CD4-positive, CD25-positive, alpha-beta regulatory T cell (primary cell): ENCODE results near the gene BLVRB. TPM values are rescaled to one million over a fixed set of nuclear protein-coding genes. Genes with fewer than 3 reads are reported as not detected.

Source experiments
- ATAC-seq, 2 donors: fragments of 150-1000 bp; cut with Tn5 transposase; one replicate each; pipeline ENCODE4 v1.10.0; 2021; ENCODE audit warnings: low read depth in 2 of 2, moderate number of reproducible peaks in 2 of 2, moderate library complexity in 1 of 2
- DNase-seq, 3 donors: peaks; one replicate each; pipeline versions ENCODE4 v3.0.0 to v3.0.0-alpha.2; 2012 to 2022; ENCODE audit warnings: mixed read lengths in 1 of 3
- H3K27ac ChIP-seq: one replicate; pipeline ENCODE4 v1.7.0; 2013; ENCODE audit warnings: mild to moderate bottlenecking, low read length; ENCODE audit not compliant: insufficient read depth, poor library complexity, severe bottlenecking
- H3K27me3 ChIP-seq: one replicate; pipeline ENCODE4 v1.7.0; 2013; ENCODE audit warnings: low read length; ENCODE audit not compliant: control insufficient read depth, insufficient read depth
- H3K36me3 ChIP-seq: one replicate; pipeline ENCODE4 v1.7.0; 2013; ENCODE audit warnings: mild to moderate bottlenecking, low read length, moderate library complexity; ENCODE audit not compliant: control insufficient read depth, insufficient read depth
- H3K4me1 ChIP-seq: 2 replicates; pipeline ENCODE4 v1.7.0; 2013; ENCODE audit warnings: mild to moderate bottlenecking, low read length; ENCODE audit not compliant: insufficient read depth, control insufficient read depth, poor library complexity, severe bottlenecking
- H3K4me3 ChIP-seq: one replicate; pipeline ENCODE4 v1.7.0; 2013; ENCODE audit warnings: low read depth, mild to moderate bottlenecking, low read length, moderate library complexity
- H3K9me3 ChIP-seq, 2 experiments: 1 replicate in 1 of 2; 2 replicates in 1 of 2; pipeline ENCODE4 v1.7.0; 2013; ENCODE audit warnings: low read length in 2 of 2, mild to moderate bottlenecking in 1 of 2, moderate library complexity in 1 of 2; ENCODE audit not compliant: control insufficient read depth in 2 of 2
- H3K27ac Mint-ChIP-seq, 3 donors: one replicate each; pipeline ENCODE4 v1.8.0; 2020 to 2022; ENCODE audit warnings: mild to moderate bottlenecking in 3 of 3, mixed read lengths in 3 of 3, moderate library complexity in 2 of 3
- H3K27me3 Mint-ChIP-seq: one replicate; pipeline ENCODE4 v1.8.0; 2022; ENCODE audit warnings: mild to moderate bottlenecking, mixed read lengths
- H3K36me3 Mint-ChIP-seq: one replicate; pipeline ENCODE4 v1.8.0; 2020; ENCODE audit warnings: mixed read lengths
- H3K4me1 Mint-ChIP-seq, 4 donors: one replicate each; pipeline ENCODE4 v1.8.0; 2020 to 2022; ENCODE audit warnings: mixed read lengths in 4 of 4, mild to moderate bottlenecking in 1 of 4
- H3K4me3 Mint-ChIP-seq, 4 donors: one replicate each; pipeline ENCODE4 v1.8.0; 2020 to 2022; ENCODE audit warnings: mild to moderate bottlenecking in 4 of 4, mixed read lengths in 4 of 4, moderate library complexity in 3 of 4
- H3K9me3 Mint-ChIP-seq, 7 donors: one replicate each; pipeline ENCODE4 v1.8.0; 2020 to 2022; ENCODE audit warnings: mixed read lengths in 7 of 7, mild to moderate bottlenecking in 3 of 7, moderate library complexity in 2 of 7
- polyA plus RNA-seq, 4 donors: library from polyadenylated mRNA; unstranded; fragments of 300-500 nt; fragmentation: Illumina TruSeq; gene quantifications; one replicate each; pipeline ENCODE4 v1.2.3, GENCODE V29; 2021
- total RNA-seq: library from RNA; stranded (reverse); gene quantifications from one replicate; pipeline ENCODE4 v1.2.3, GENCODE V29; 2022

BLVRB gene
- total RNA-seq (6.2 TPM), polyA plus RNA-seq (10 to 100 TPM; 19.1 to 48.6 (median 24.1) TPM)

GRCh38 chr19:40465557-40466218 lies at the start of gene BLVRB:
Gene BLVRB (minus strand): TSS chr19:40465745. CDS start chr19:40465688, 57 bp downstream.
- H3K36me3 ChIP-seq = no peaks in the 10 kb centered on the region
- peaks cover 0 to 30% (median 13%) of the 10 kb centered on the region in 4 donors for H3K4me1 Mint-ChIP-seq
- ATAC-seq (peak; percentile 88 to 91), DNase-seq (peak; percentile 99 to 100 (median 99))
- peak within 1 kb of the TSS; percentile 67 for H3K27ac ChIP-seq
- peak within 1 kb of the TSS; percentile 19 to 86 (median 82) for H3K4me3 Mint-ChIP-seq
- no peaks in the 10 kb centered on the region for H3K9me3 Mint-ChIP-seq
- peaks cover 16% of the 10 kb centered on the region for H3K27me3 Mint-ChIP-seq
- no peaks in the 10 kb centered on the region for H3K9me3 ChIP-seq
- H3K4me3 ChIP-seq = peak within 1 kb of the TSS; percentile 86
- H3K36me3 Mint-ChIP-seq = no peaks in the 10 kb centered on the region
- peaks cover 28% of the 10 kb centered on the region for H3K4me1 ChIP-seq
- H3K27me3 ChIP-seq = peaks cover 7% of the 10 kb centered on the region
- peak within 1 kb of the TSS; percentile 48 to 93 (median 92) for H3K27ac Mint-ChIP-seq

- ATAC-seq (no peak), DNase-seq (no peak)
- Histone ChIP-seq H3K36me3 (no peaks in the 10 kb centered on the region), H3K4me3 (no peak overlapping the region), H3K4me1 (no peaks in the 10 kb centered on the region), H3K27me3 (peaks cover 10% of the 10 kb centered on the region), H3K9me3 (no peaks in the 10 kb centered on the region), H3K27ac (no peak overlapping the region)
- Mint-ChIP-seq H3K27ac (peak overlapping the region in 1 of 3 donors; percentile 83), H3K27me3 (peaks cover 32% of the 10 kb centered on the region), H3K9me3 (peaks cover 0 to under 1% (median 0%) of the 10 kb centered on the region in 7 donors), H3K36me3 (no peaks in the 10 kb centered on the region), H3K4me1 (peaks cover 0 to 10% (median 0%) of the 10 kb centered on the region in 4 donors), H3K4me3 (peak overlapping the region in 1 of 4 donors; percentile 31)
Observed at GRCh38 chr19:40513741-40514315, 48.3 kb upstream of the BLVRB start.

- Histone ChIP-seq H3K27me3 (peaks cover 10% of the 10 kb centered on the region), H3K9me3 (no peaks in the 10 kb centered on the region), H3K4me3 (no peak overlapping the region), H3K36me3 (no peaks in the 10 kb centered on the region), H3K27ac (no peak overlapping the region), H3K4me1 (no peaks in the 10 kb centered on the region)
- Mint-ChIP-seq H3K9me3 (peaks cover 0 to 3% (median 0%) of the 10 kb centered on the region in 7 donors), H3K4me1 (peaks cover 0 to 10% (median 0%) of the 10 kb centered on the region in 4 donors), H3K36me3 (no peaks in the 10 kb centered on the region), H3K4me3 (no peak overlapping the region), H3K27ac (no peak overlapping the region), H3K27me3 (peaks cover 37% of the 10 kb centered on the region)
- DNase-seq = no peak
- no peak for ATAC-seq
Observed at GRCh38 chr19:40513345-40513678, 47.8 kb upstream of the BLVRB start.

GRCh38 chr19:40512473-40513344 lies 47.2 kb upstream of the BLVRB start:
- no peak for DNase-seq
- H3K27ac ChIP-seq = no peak overlapping the region
- no peaks in the 10 kb centered on the region for H3K36me3 Mint-ChIP-seq
- peaks cover 36% of the 10 kb centered on the region for H3K27me3 Mint-ChIP-seq
- no peak overlapping the region for H3K27ac Mint-ChIP-seq
- no peaks in the 10 kb centered on the region for H3K36me3 ChIP-seq
- H3K4me3 Mint-ChIP-seq = no peak overlapping the region
- H3K4me1 Mint-ChIP-seq = peaks cover 0 to 10% (median 0%) of the 10 kb centered on the region in 4 donors
- H3K4me1 ChIP-seq = no peaks in the 10 kb centered on the region
- H3K9me3 Mint-ChIP-seq = peaks cover 0 to 3% (median 0%) of the 10 kb centered on the region in 7 donors
- H3K27me3 ChIP-seq = peaks cover 10% of the 10 kb centered on the region
- ATAC-seq = no peak
- H3K4me3 ChIP-seq = no peak overlapping the region
- no peaks in the 10 kb centered on the region for H3K9me3 ChIP-seq

GRCh38 chr19:40512110-40512472 lies 46.5 kb upstream of the BLVRB start:
- H3K27me3 Mint-ChIP-seq = peaks cover 33% of the 10 kb centered on the region
- ATAC-seq (no peak), DNase-seq (no peak)
- peaks cover 0 to 10% (median 0%) of the 10 kb centered on the region in 4 donors for H3K4me1 Mint-ChIP-seq
- H3K27ac Mint-ChIP-seq = no peak overlapping the region
- H3K4me1 ChIP-seq = no peaks in the 10 kb centered on the region
- H3K9me3 Mint-ChIP-seq = peaks cover 0 to 3% (median 0%) of the 10 kb centered on the region in 7 donors
- no peak overlapping the region for H3K27ac ChIP-seq
- no peaks in the 10 kb centered on the region for H3K36me3 Mint-ChIP-seq
- no peak overlapping the region for H3K4me3 ChIP-seq
- peaks cover 10% of the 10 kb centered on the region for H3K27me3 ChIP-seq
- no peaks in the 10 kb centered on the region for H3K36me3 ChIP-seq
- H3K9me3 ChIP-seq = no peaks in the 10 kb centered on the region
- H3K4me3 Mint-ChIP-seq = no peak overlapping the region

- H3K27me3 Mint-ChIP-seq = peaks cover 33% of the 10 kb centered on the region
- Histone ChIP-seq H3K36me3 (no peaks in the 10 kb centered on the region), H3K9me3 (no peaks in the 10 kb centered on the region), H3K4me3 (no peak overlapping the region), H3K27me3 (peaks cover 10% of the 10 kb centered on the region), H3K27ac (no peak overlapping the region), H3K4me1 (no peaks in the 10 kb centered on the region)
- no peak overlapping the region for H3K4me3 Mint-ChIP-seq
- H3K4me1 Mint-ChIP-seq = peaks cover 0 to 10% (median 0%) of the 10 kb centered on the region in 4 donors
- no peaks in the 10 kb centered on the region for H3K36me3 Mint-ChIP-seq
- peaks cover 0 to 3% (median 0%) of the 10 kb centered on the region in 7 donors for H3K9me3 Mint-ChIP-seq
- no peak for ATAC-seq
- DNase-seq = no peak
- H3K27ac Mint-ChIP-seq = no peak overlapping the region
Observed at GRCh38 chr19:40511487-40511886, 45.9 kb upstream of the BLVRB start.

- H3K36me3 ChIP-seq = no peaks in the 10 kb centered on the region
- H3K27me3 ChIP-seq = peaks cover 10% of the 10 kb centered on the region
- no peaks in the 10 kb centered on the region for H3K9me3 ChIP-seq
- H3K4me1 Mint-ChIP-seq = peaks cover 0 to 10% (median 0%) of the 10 kb centered on the region in 4 donors
- H3K27me3 Mint-ChIP-seq = peaks cover 33% of the 10 kb centered on the region
- no peaks in the 10 kb centered on the region for H3K36me3 Mint-ChIP-seq
- H3K27ac Mint-ChIP-seq = no peak overlapping the region
- peaks cover 0 to 3% (median 0%) of the 10 kb centered on the region in 7 donors for H3K9me3 Mint-ChIP-seq
- ATAC-seq (no peak), DNase-seq (no peak)
- H3K4me3 Mint-ChIP-seq = no peak overlapping the region
- no peak overlapping the region for H3K4me3 ChIP-seq
- no peak overlapping the region for H3K27ac ChIP-seq
- H3K4me1 ChIP-seq = no peaks in the 10 kb centered on the region
Observed at GRCh38 chr19:40510526-40511115, 45.1 kb upstream of the BLVRB start.
